ENCODE results near the gene AKAP13. TPM values are rescaled to one million over a fixed set of nuclear protein-coding genes. Genes with fewer than 3 reads are reported as not detected.
A peak's percentile ranks its signal among the peaks of the same experiment; 100 is the strongest.

The AKAP13 gene
- total RNA-seq, 1 experiment from 2014 or later = 55.3 TPM

- no peak for DNase-seq (ENCODE audit: low read depth)
Measured at GRCh38 chr15:85753261-85753660, 372.9 kb downstream of the AKAP13 start.

- DNase-seq (ENCODE audit: low read depth) = no peak
Measured at GRCh38 chr15:85753791-85754452, 373.5 kb downstream of the AKAP13 start.

- DNase-seq (ENCODE audit: low read depth) = no peak
Measured at GRCh38 chr15:85754989-85755388, 374.6 kb downstream of the AKAP13 start.

- no peak for DNase-seq (ENCODE audit: low read depth)
Measured at GRCh38 chr15:85755471-85755870, 375.1 kb downstream of the AKAP13 start.

GRCh38 chr15:85755942-85756341 is 375.5 kb downstream of the AKAP13 start:
- DNase-seq (ENCODE audit: low read depth) = no peak

- no peak for DNase-seq (ENCODE audit: low read depth)
Measured at GRCh38 chr15:85756411-85757072, 376.1 kb downstream of the AKAP13 start.

GRCh38 chr15:85757073-85757938 is 376.9 kb downstream of the AKAP13 start:
- no peak for DNase-seq (ENCODE audit: low read depth)

GRCh38 chr15:85757939-85758654 is 377.7 kb downstream of the AKAP13 start:
- no peak for DNase-seq (ENCODE audit: low read depth)

GRCh38 chr15:85758655-85758978 is 378.2 kb downstream of the AKAP13 start:
- no peak for DNase-seq (ENCODE audit: low read depth)

- no peak for DNase-seq (ENCODE audit: low read depth)
Measured at GRCh38 chr15:85759376-85759775, 379.0 kb downstream of the AKAP13 start.

GRCh38 chr15:85760049-85760448 is 379.6 kb downstream of the AKAP13 start:
- no peak for DNase-seq (ENCODE audit: low read depth)

- no peak for DNase-seq (ENCODE audit: low read depth)
Measured at GRCh38 chr15:85760531-85761371, 380.3 kb downstream of the AKAP13 start.

- no peak for DNase-seq (ENCODE audit: low read depth)
Measured at GRCh38 chr15:85761635-85762034, 381.2 kb downstream of the AKAP13 start.

- no peak for DNase-seq (ENCODE audit: low read depth)
Measured at GRCh38 chr15:85762039-85762755, 381.8 kb downstream of the AKAP13 start.

- no peak for DNase-seq (ENCODE audit: low read depth)
Measured at GRCh38 chr15:85762756-85763127, 382.3 kb downstream of the AKAP13 start.

- DNase-seq (ENCODE audit: low read depth) = peak; percentile 10
Measured at GRCh38 chr15:85763157-85763556, 382.8 kb downstream of the AKAP13 start.

GRCh38 chr15:85763673-85764633 is 383.6 kb downstream of the AKAP13 start:
- no peak for DNase-seq (ENCODE audit: low read depth)

GRCh38 chr15:85764649-85765277 is 384.4 kb downstream of the AKAP13 start:
- DNase-seq (ENCODE audit: low read depth) = peak; percentile 51
